Nephron (organoid): Measurements from ENCODE around the gene COMMD2.

Experiments
- H3K27ac Mint-ChIP-seq, 3 experiments: 2 replicates each; pipeline ENCODE4 v1.8.0; 2020; ENCODE audit warnings: mixed read lengths in 3 of 3, mild to moderate bottlenecking in 2 of 3, moderate library complexity in 1 of 3
- H3K27me3 Mint-ChIP-seq: 2 replicates; pipeline ENCODE4 v1.8.0; 2021; ENCODE audit warnings: low read depth, mild to moderate bottlenecking, moderate library complexity, mixed read lengths
- H3K36me3 Mint-ChIP-seq: 2 replicates; pipeline ENCODE4 v1.8.0; 2020; ENCODE audit warnings: low read depth, mixed read lengths
- H3K4me1 Mint-ChIP-seq: 2 replicates; pipeline ENCODE4 v1.8.0; 2020; ENCODE audit warnings: mixed read lengths
- H3K4me3 Mint-ChIP-seq, 3 experiments: 2 replicates each; pipeline ENCODE4 v1.8.0; 2020; ENCODE audit warnings: mild to moderate bottlenecking in 3 of 3, mixed read lengths in 3 of 3, moderate library complexity in 2 of 3
- H3K9me3 Mint-ChIP-seq: 2 replicates; pipeline ENCODE4 v1.8.0; 2020; ENCODE audit warnings: mixed read lengths
- TF ChIP-seq, protein P1 (sequence below), 3 experiments: fragments of 200-600 bp; sonication (generic); IDR thresholded peaks; one replicate each; pipeline ENCODE4 v1.5.0; 2021; ENCODE audit warnings: antibody characterized with exemption in 3 of 3; ENCODE audit not compliant: unreplicated experiment in 3 of 3

COMMD2 gene

DNA sequence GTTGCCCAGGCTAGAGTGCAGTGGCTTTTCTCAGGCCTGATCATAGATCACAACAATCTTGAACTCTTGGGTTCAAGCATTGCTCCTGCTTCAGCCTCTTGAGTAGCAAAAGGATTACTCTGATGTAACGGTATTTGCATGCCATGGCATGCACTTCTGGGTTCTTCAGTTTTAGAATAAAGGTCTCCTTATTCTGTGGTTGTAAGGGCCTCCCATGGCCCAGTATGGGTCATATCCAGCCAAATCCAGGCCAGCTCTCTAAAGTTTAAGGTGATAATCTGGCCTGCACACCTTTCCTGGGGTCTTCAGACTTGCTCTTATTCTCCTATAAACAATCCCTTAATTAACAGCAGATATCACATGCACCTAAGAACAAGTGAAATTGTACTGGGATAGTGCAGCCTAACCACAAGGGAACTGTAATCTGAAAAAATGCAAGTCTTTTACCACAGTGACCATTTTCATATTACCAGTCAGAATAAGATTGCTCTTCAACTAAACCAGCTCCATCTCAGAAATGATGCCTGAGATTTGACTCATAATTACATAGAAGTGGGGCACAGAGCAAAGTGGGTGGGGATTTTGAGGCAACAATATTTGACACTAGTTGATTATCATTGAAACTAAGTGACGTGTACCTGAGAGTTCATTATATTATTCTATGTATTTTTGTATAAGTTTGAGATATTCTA, 25.4 kb downstream of the COMMD2 start:
- peaks cover 9% of the 10 kb centered on the region for H3K9me3 Mint-ChIP-seq

DNA sequence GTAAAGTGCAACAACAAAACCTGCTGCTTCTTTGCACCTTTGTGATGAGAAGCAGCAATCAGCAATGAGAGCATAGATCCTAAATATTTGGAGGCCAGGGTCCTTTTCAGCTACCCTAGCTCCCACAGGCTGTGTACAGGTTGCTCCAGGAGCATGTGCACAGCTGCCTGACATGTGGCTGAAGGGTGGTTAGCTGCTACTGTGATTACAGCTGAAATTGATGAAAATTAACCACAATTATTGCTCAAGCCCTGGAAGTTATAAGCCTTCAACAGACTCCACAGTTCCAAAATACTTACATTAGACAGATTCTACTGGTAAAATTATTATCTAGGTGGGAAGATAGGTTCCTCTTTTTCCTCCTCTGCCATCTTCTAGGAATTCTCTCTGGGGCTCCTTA, 28.5 kb downstream of the COMMD2 start:
- Mint-ChIP-seq H3K9me3 (peaks cover 15% of the 10 kb centered on the region), H3K27ac (no peak overlapping the region), H3K36me3 (no peaks in the 10 kb centered on the region), H3K4me3 (no peak overlapping the region), H3K27me3 (no peaks in the 10 kb centered on the region), H3K4me1 (no peaks in the 10 kb centered on the region)
- TF ChIP-seq, protein P1, sequence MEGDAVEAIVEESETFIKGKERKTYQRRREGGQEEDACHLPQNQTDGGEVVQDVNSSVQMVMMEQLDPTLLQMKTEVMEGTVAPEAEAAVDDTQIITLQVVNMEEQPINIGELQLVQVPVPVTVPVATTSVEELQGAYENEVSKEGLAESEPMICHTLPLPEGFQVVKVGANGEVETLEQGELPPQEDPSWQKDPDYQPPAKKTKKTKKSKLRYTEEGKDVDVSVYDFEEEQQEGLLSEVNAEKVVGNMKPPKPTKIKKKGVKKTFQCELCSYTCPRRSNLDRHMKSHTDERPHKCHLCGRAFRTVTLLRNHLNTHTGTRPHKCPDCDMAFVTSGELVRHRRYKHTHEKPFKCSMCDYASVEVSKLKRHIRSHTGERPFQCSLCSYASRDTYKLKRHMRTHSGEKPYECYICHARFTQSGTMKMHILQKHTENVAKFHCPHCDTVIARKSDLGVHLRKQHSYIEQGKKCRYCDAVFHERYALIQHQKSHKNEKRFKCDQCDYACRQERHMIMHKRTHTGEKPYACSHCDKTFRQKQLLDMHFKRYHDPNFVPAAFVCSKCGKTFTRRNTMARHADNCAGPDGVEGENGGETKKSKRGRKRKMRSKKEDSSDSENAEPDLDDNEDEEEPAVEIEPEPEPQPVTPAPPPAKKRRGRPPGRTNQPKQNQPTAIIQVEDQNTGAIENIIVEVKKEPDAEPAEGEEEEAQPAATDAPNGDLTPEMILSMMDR (IDR thresholded peaks at IDR 0.05; ENCODE audit: unreplicated experiment in 3 of 3) = no peak

More for the DNA sequence above, 25.4 kb downstream of the COMMD2 start:
- no peak overlapping the region for H3K27ac Mint-ChIP-seq
- H3K4me1 Mint-ChIP-seq = no peaks in the 10 kb centered on the region
- TF ChIP-seq, protein P1 (IDR thresholded peaks at IDR 0.05; ENCODE audit: unreplicated experiment in 3 of 3) = no peak
- no peaks in the 10 kb centered on the region for H3K36me3 Mint-ChIP-seq
- no peaks in the 10 kb centered on the region for H3K27me3 Mint-ChIP-seq
- H3K4me3 Mint-ChIP-seq = no peak overlapping the region

DNA sequence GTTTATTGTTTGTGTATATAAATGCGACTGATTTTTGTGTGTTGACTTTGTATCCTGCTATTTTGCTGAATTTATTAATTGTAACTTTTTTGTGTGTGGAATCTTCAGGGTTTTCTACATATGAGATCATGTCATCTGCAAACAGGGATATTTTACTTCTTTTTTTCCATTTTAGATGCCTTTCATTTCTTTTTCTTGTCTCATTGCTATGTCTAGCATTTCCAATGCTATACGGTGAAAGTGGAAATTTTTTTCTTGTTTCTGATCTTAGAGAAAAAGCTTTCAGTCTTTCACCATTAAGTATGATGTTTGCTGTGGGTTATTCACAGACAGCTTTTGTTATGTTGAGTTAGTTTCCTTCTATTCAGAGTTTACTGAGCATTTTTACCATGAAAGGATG, 31.4 kb downstream of the COMMD2 start:
- Mint-ChIP-seq H3K4me1 (no peaks in the 10 kb centered on the region), H3K27me3 (no peaks in the 10 kb centered on the region), H3K9me3 (peaks cover 15% of the 10 kb centered on the region), H3K4me3 (no peak overlapping the region), H3K36me3 (no peaks in the 10 kb centered on the region), H3K27ac (no peak overlapping the region)
- TF ChIP-seq, protein P1 (IDR thresholded peaks at IDR 0.05; ENCODE audit: unreplicated experiment in 3 of 3) = no peak

DNA sequence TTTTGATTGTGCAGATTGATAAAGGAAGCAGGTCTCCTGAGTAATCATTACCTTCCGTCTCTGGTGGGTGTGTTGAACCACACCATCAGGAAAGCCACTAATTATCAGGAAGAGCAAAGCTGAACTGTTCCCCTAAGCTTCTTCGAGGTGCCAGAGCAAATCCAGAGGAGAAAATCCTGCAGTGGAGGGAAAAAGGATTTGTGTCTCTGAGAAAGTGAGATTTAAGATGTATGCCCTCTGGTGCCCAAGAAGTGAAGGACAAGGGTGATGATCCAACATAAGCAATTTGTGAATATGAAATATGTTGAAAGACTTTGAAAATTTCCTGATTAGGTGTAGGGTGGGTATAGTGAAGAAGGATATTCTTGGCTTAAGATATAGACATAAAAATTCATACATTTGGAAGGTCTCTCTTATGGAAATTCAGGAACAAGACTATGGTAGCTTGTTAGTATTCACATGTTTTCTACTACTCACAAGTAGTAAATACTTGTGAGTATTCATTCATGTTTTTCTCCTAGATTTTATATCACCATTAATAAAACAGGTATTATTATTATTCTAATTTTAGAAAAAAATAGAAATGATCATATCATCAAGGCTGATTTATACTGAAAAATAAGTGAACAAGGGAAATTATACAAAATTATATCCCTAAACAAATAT, 34.8 kb downstream of the COMMD2 start:
- peaks cover 11% of the 10 kb centered on the region for H3K9me3 Mint-ChIP-seq

DNA sequence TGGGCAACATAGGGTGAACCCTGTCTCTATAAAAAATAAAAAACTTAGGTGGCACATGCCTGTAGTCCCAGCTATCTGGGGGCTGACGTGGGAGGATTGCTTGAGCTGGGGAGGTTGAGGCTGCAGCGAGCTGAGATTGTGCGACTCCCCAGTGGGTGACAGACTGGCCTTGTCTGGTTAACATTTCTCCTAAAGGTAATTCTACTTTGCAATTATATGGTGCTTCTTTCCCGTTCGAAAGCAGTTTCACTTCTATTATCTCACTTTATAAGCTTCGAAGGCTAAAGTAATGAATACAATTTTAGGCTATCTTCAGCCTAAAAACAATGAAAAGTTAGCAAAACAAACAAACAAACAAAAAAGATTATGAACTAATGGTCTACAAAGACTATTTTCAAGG, 35.3 kb downstream of the COMMD2 start:
- Mint-ChIP-seq H3K4me3 (no peak overlapping the region), H3K36me3 (no peaks in the 10 kb centered on the region), H3K27me3 (no peaks in the 10 kb centered on the region), H3K9me3 (peaks cover 6% of the 10 kb centered on the region), H3K4me1 (no peaks in the 10 kb centered on the region), H3K27ac (no peak overlapping the region)
- TF ChIP-seq, protein P1 (IDR thresholded peaks at IDR 0.05; ENCODE audit: unreplicated experiment in 3 of 3) = no peak

More for the DNA sequence above, 34.8 kb downstream of the COMMD2 start:
- H3K36me3 Mint-ChIP-seq = no peaks in the 10 kb centered on the region
- no peaks in the 10 kb centered on the region for H3K4me1 Mint-ChIP-seq
- no peak overlapping the region for H3K4me3 Mint-ChIP-seq
- no peaks in the 10 kb centered on the region for H3K27me3 Mint-ChIP-seq
- H3K27ac Mint-ChIP-seq = no peak overlapping the region
- TF ChIP-seq, protein P1 (IDR thresholded peaks at IDR 0.05; ENCODE audit: unreplicated experiment in 3 of 3) = peak; percentile 74 to 90 (median 75)

DNA sequence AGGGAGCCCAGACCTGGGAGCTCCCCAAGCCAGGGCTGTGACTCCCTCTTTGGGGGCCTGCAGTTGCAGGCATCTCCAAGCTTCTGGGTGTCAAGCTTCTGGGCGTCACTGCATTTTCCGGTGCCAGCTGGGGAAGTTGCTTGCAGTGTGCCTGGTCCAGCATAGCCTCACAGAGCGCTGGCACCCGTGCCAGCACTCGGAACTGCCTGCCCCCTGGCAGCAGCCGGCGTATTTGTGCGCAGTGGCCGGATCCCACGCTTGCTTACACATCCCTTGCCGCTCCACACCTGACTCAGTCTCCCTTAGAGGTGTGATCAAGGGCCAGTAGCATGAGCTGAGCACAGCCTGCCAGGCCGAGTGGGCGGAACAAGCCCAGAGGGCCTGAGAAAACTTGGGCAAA, 37.0 kb downstream of the COMMD2 start:
- Mint-ChIP-seq H3K4me3 (no peak overlapping the region), H3K27me3 (no peaks in the 10 kb centered on the region), H3K36me3 (no peaks in the 10 kb centered on the region), H3K27ac (no peak overlapping the region), H3K4me1 (peaks cover 9% of the 10 kb centered on the region), H3K9me3 (no peaks in the 10 kb centered on the region)
- TF ChIP-seq, protein P1 (IDR thresholded peaks at IDR 0.05; ENCODE audit: unreplicated experiment in 3 of 3) = no peak
